Subcutaneous adipose tissue (tissue), 4 donors: Measurements from ENCODE around the gene CNDP2. TPM values are rescaled to one million over a fixed set of nuclear protein-coding genes. Genes with fewer than 3 reads are reported as not detected.

ENCODE experiments used
- CTCF ChIP-seq: fragments of 450-650 bp; IDR thresholded peaks from one replicate; pipeline ENCODE4 v1.5.1; 2016; ENCODE audit warnings: low read depth, mild to moderate bottlenecking, control low read depth, antibody characterized with exemption, moderate library complexity
- total RNA-seq, 4 donors: library from RNA; depleted of rRNA; stranded (reverse); fragments of >200 nt; gene quantifications; one replicate each; pipeline ENCODE4 v1.1.0, GENCODE V29; 2016

Gene CNDP2
- total RNA-seq, 4 donors from 2014 or later = 83.8 to 160 (median 106) TPM

DNA sequence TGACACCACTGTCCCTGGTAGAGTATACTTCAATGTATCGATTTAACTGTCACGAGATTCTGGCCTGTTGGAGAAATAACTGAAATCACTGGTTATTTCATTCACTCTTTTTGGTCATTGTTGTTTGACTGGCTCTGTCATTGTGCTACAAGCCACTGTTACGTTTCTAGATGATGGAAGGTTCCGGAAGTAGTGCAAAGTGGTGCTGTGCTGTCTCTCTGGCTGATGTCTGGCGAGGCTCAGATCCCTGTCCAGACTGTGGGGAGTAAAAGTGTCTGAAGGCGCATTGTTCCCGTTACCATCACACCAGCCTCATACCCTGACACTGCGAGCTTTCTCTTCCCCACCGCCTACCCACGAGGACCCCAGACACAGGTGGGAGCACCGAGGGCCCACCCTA lies 49.8 kb downstream of the CNDP2 start:
- TF ChIP-seq CTCF = no peak

DNA sequence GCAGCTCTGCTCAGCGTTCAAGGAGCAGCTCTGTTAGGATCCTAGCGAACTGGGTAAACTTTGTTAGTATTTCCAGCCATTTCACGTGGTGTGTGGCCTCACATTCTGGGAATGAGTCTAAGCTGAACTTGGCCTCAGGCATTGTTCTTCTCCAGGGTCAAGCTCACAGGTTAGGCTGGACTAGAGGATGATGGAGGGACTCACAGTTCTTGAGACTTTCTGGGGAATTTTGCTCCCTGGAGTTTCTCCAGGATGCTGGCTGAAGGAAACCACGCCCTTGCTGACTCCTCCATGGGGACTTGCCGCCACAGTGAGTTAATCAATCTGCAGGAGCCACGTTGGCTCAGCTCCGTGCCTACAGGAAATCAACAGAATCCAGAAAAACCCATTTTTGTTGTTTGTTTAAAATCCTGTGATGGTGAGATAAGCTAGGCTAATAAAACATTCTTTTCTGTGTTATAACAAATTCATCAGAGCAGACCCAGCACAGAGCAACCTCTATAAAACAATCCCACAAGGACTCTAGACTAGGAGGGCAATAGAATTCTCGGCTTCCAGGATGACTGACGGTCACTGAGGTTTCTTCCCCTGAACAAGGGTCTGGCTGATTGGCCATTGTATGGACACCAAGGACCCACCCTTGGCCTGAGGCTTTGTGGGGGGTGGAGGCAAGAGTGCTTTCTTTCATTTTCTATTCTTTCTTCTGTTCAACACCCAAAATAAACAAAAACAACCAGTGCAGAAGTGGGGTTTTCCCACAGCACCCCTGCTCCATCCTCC lies 50.8 kb downstream of the CNDP2 start:
- TF ChIP-seq CTCF = no peak

GRCh38 chr18:74547860-74548259 lies 51.7 kb downstream of the CNDP2 start:
- no peak for TF ChIP-seq CTCF

DNA sequence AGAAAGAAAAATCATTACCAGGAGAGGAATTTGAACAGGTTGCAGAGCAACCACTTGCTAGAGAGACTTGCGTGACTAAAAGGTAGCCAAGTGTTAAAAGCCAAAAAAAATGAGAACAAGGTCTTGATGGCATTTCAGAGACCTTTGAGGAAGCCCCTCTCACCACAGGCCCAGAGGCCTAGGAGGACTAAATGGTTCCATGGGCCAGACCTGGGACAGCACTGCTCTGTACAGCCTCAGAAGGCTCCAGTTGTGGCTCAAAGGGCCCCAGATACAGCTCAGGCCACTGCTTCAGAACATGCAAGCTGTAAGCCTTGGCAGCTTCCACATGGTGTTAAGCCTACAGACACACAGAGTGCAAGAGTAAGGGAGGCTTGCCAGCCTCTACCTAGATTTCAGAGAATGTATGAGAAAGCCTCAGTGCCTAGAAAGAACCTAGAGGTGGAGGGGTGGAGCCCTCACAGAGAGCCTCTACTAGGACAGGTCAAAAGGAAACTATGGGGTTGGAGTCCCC lies 53.5 kb downstream of the CNDP2 start:
- TF ChIP-seq CTCF = no peak

- no peak for TF ChIP-seq CTCF
Observed at GRCh38 chr18:74550886-74551285, 54.7 kb downstream of the CNDP2 start.

- no peak for TF ChIP-seq CTCF
Observed at GRCh38 chr18:74551452-74551851, 55.3 kb downstream of the CNDP2 start.

- no peak for TF ChIP-seq CTCF
Observed at GRCh38 chr18:74551936-74552555, 55.9 kb downstream of the CNDP2 start.
